Testis (tissue), 3 donors: Measurements from ENCODE around the gene CUL4A. TPM values are rescaled to one million over a fixed set of nuclear protein-coding genes. Genes with fewer than 3 reads are reported as not detected.

Experiments used
- DNase-seq: peaks from one replicate; pipeline ENCODE4 v3.0.0-alpha.2; 2019
- H3K27ac ChIP-seq, 2 donors: fragments of 200-600 bp; sonication (generic); one replicate each; pipeline ENCODE4 v1.5.1; 2019
- H3K27me3 ChIP-seq: fragments of 200-600 bp; sonication (generic); one replicate; pipeline ENCODE4 v1.5.1; 2019
- H3K36me3 ChIP-seq: fragments of 200-600 bp; sonication (generic); one replicate; pipeline ENCODE4 v1.5.1; 2017; ENCODE audit warnings: low read depth; ENCODE audit errors: missing control alignments
- H3K4me1 ChIP-seq: fragments of 200-600 bp; sonication (generic); one replicate; pipeline ENCODE4 v1.5.1; 2019
- H3K4me3 ChIP-seq, 2 donors: fragments of 200-600 bp; sonication (generic); one replicate each; pipeline ENCODE4 v1.5.1; 2017 to 2019
- H3K9me3 ChIP-seq: fragments of 200-600 bp; sonication (generic); one replicate; pipeline ENCODE4 v1.5.1; 2017
- POLR2A ChIP-seq: fragments of 450-650 bp; IDR thresholded peaks from one replicate; pipeline ENCODE4 v1.6.1; 2017; ENCODE audit warnings: antibody characterized with exemption, mild to moderate bottlenecking, moderate library complexity
- WGBS, 2 donors: methylation state at CpG; one replicate each; pipeline ENCODE4 v1.1.5; 2018; 5-methylcytosine and 5-hydroxymethylcytosine counted together
- intact Hi-C: fragments of 100-400 bp; cut with DNase I; formaldehyde crosslinking; loops from one replicate; pipeline ENCODE4 v1.15.1; 2023; ENCODE audit warnings: low total_unique reads
- polyA plus RNA-seq: library from polyadenylated mRNA; stranded (reverse); fragments of 350-450 nt; fragmentation: Illumina TruSeq; extraction: RNeasy Lipid Tissue Mini Kit (QIAGEN cat#74804); gene quantifications from one replicate; pipeline ENCODE4 v1.2.3, GENCODE V29; 2014; ENCODE audit warnings: low read depth, low replicate concordance; ENCODE audit not compliant: insufficient read depth
- total RNA-seq, 2 donors: library from RNA; depleted of rRNA; stranded (reverse); fragments of >200 nt; gene quantifications; one replicate each; pipeline ENCODE4 v1.2.3, GENCODE V29; 2016
- TF ChIP-seq, protein P1 (sequence below), 3 experiments: fragments of 450-650 bp in 2 of 3; fragments of 200-600 bp in 1 of 3; sonication (generic) in 1 of 3; IDR thresholded peaks; one replicate each; pipeline ENCODE4 v1.5.1; 2016 to 2019; ENCODE audit warnings: antibody characterized with exemption in 3 of 3, mild to moderate bottlenecking in 2 of 3, moderate library complexity in 1 of 3

CUL4A gene
- total and polyA plus RNA-seq, 3 donors from 2014 or later: 103 to 168 (median 152) TPM

GRCh38 chr13:113283904-113284303, 74.5 kb downstream of the CUL4A start:
- Histone ChIP-seq H3K4me3 (no peak overlapping the region), H3K4me1 (no peaks in the 10 kb centered on the region), H3K27me3 (no peaks in the 10 kb centered on the region), H3K9me3 (no peaks in the 10 kb centered on the region), H3K27ac (no peak overlapping the region), H3K36me3 (no peaks in the 10 kb centered on the region)
- 88 to 90% methylated on average over 8 of the region's 8 CpGs for WGBS, 2 donors
- intact Hi-C loops: no loop called here
- TF ChIP-seq, protein P1, sequence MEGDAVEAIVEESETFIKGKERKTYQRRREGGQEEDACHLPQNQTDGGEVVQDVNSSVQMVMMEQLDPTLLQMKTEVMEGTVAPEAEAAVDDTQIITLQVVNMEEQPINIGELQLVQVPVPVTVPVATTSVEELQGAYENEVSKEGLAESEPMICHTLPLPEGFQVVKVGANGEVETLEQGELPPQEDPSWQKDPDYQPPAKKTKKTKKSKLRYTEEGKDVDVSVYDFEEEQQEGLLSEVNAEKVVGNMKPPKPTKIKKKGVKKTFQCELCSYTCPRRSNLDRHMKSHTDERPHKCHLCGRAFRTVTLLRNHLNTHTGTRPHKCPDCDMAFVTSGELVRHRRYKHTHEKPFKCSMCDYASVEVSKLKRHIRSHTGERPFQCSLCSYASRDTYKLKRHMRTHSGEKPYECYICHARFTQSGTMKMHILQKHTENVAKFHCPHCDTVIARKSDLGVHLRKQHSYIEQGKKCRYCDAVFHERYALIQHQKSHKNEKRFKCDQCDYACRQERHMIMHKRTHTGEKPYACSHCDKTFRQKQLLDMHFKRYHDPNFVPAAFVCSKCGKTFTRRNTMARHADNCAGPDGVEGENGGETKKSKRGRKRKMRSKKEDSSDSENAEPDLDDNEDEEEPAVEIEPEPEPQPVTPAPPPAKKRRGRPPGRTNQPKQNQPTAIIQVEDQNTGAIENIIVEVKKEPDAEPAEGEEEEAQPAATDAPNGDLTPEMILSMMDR (IDR thresholded peaks at IDR 0.05): no peak
- no peak for TF ChIP-seq POLR2A
- no peak for DNase-seq

DNA sequence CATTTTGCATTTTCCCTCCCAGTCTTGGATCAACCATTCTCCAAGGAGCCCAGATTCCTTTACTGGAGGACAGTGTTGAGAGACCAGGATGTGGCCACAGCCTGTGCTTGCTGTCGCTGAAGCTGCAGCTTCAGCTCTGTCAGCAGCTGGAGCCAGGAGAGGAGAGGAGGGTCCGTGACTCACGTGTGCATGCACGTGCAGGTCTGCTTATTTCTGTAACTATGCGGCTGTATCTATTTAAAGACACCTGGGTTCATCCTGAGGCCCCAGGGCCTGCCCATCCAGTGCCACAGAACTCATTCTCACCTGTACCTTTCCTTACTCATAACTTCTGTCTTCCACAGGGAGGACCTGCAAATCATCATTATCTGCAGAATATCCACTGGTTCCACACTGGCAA, 79.5 kb downstream of the CUL4A start:
- Histone ChIP-seq H3K9me3 (no peaks in the 10 kb centered on the region), H3K4me3 (no peak overlapping the region), H3K27ac (no peak overlapping the region), H3K4me1 (peaks cover 4% of the 10 kb centered on the region), H3K36me3 (no peaks in the 10 kb centered on the region), H3K27me3 (no peaks in the 10 kb centered on the region)
- no peak for TF ChIP-seq POLR2A
- TF ChIP-seq, protein P1 (IDR thresholded peaks at IDR 0.05): no peak
- 62 to 65% methylated on average over 5 of the region's 5 CpGs for WGBS, 2 donors
- intact Hi-C loops: no loop called here
- no peak for DNase-seq

DNA sequence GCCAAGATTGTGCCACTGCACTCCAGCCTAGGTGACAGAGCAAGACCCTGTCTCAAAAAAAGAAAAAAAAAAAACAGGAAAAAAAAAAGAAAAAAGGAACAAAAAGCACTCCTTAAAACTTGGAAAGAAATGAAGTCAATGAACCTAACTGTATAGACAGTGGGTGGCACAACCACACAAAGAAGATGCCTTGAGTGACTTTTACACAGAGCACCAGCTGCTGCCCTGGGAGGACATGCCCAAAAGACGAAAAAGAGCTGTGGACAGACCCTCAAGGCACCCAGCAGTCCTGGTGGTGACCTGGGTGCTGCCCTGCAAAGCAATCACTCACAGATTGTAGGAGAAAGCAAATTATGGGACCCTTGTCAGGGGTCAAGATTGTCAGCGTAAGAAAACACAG, 81.7 kb downstream of the CUL4A start:
- no peak for TF ChIP-seq POLR2A
- TF ChIP-seq, protein P1 (IDR thresholded peaks at IDR 0.05): no peak
- H3K36me3 ChIP-seq: no peaks in the 10 kb centered on the region
- H3K27me3 ChIP-seq: no peaks in the 10 kb centered on the region
- 68 to 74% methylated on average over 2 of the region's 2 CpGs for WGBS, 2 donors
- intact Hi-C loops: no loop called here
- no peak for DNase-seq
- H3K4me1 ChIP-seq: peaks cover 4% of the 10 kb centered on the region
- no peak overlapping the region for H3K27ac ChIP-seq
- no peak overlapping the region for H3K4me3 ChIP-seq
- no peaks in the 10 kb centered on the region for H3K9me3 ChIP-seq

DNA sequence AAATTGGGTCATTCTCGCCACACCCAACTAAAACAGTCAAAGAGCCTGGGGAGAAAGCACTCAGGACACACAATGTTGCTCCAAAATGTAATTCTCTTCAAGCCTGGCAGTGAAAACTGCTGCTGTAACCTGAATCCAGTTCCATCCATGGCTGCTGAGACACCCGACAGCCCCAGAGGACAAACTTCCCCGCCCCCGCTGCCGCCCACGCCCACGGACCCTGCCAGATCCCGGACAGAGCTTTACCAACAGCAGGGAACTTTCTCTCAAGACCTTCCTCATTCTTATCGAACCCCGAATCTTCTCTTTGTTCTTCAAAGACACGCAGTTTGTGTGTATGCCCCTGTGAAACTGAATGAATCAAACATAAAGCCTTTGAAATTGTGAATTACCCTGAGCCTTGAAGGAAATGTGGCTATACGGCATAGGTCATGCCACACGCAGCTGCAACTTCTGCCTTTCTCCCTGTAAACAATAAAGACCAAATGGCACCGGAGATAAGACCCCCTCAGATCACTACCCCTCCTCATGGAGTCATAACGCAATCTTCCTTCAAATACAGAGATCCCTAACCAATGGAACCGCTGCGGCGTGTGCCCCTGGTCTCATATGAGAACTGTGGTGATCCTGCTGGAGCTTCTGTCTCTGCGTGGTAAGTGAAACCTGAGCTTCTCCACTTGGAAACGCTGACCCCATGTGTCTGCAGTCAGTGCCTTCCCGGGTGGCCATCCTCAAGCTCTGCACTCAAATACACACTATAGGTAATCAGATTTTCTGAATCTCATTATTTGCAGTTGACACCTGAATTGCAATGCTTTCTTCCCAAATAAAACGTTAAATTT, 82.8 kb downstream of the CUL4A start:
- no peaks in the 10 kb centered on the region for H3K9me3 ChIP-seq
- peak overlapping the region in 1 of 2 donors; percentile 3 for H3K27ac ChIP-seq
- TF ChIP-seq, protein P1 (IDR thresholded peaks at IDR 0.05): no peak
- no peak for TF ChIP-seq POLR2A
- no peaks in the 10 kb centered on the region for H3K36me3 ChIP-seq
- DNase-seq: peak; percentile 23
- 21 to 29% methylated on average over 22 of the region's 22 CpGs for WGBS, 2 donors
- no peak overlapping the region for H3K4me3 ChIP-seq
- intact Hi-C loops: no loop called here
- peaks cover 4% of the 10 kb centered on the region for H3K4me1 ChIP-seq
- H3K27me3 ChIP-seq: no peaks in the 10 kb centered on the region

- H3K9me3 ChIP-seq: no peaks in the 10 kb centered on the region
- intact Hi-C loops: no loop called here
- no peaks in the 10 kb centered on the region for H3K27me3 ChIP-seq
- H3K27ac ChIP-seq: no peak overlapping the region
- no peak overlapping the region for H3K4me3 ChIP-seq
- no peak for TF ChIP-seq POLR2A
- TF ChIP-seq, protein P1 (IDR thresholded peaks at IDR 0.05): no peak
- peaks cover 12% of the 10 kb centered on the region for H3K4me1 ChIP-seq
- H3K36me3 ChIP-seq: no peaks in the 10 kb centered on the region
- WGBS, 2 donors: 83 to 86% methylated on average over 9 of the region's 9 CpGs
- no peak for DNase-seq
These were observed 84.3 kb downstream of the CUL4A start for GRCh38 chr13:113293686-113294085.
